Ammon's horn (tissue), 1 donor: ENCODE measurements around the gene STRIT1.
"Not testable (repeated sequence)": the region's sequence is repeated elsewhere in the genome, so short reads cannot be mapped to it uniquely, and the experiment has no call there.

Experiments
- DNase-seq: peaks from one replicate; pipeline ENCODE4 v3.0.0-alpha.2; 2016; ENCODE audit warnings: low spot score

Gene STRIT1

GRCh38 chr3:155313300-155313699, 19.8 kb upstream of the STRIT1 start:
- DNase-seq = no peak

- no peak for DNase-seq
Observed at GRCh38 chr3:155312781-155313180, 19.3 kb upstream of the STRIT1 start.

GRCh38 chr3:155309581-155309980, 16.1 kb upstream of the STRIT1 start:
- no peak for DNase-seq

GRCh38 chr3:155308831-155309230, 15.3 kb upstream of the STRIT1 start:
- no peak for DNase-seq

- DNase-seq = no peak
Observed at GRCh38 chr3:155307183-155307582, 13.7 kb upstream of the STRIT1 start.

GRCh38 chr3:155304394-155304793, 10.9 kb upstream of the STRIT1 start:
- no peak for DNase-seq

- DNase-seq = no peak
Observed at GRCh38 chr3:155303540-155304097, 10.1 kb upstream of the STRIT1 start.

GRCh38 chr3:155302891-155303290, 9.4 kb upstream of the STRIT1 start:
- DNase-seq = no peak

GRCh38 chr3:155302481-155302880, 9.0 kb upstream of the STRIT1 start:
- no peak for DNase-seq

- no peak for DNase-seq
Observed at GRCh38 chr3:155297100-155297499, 3.6 kb upstream of the STRIT1 start.

GRCh38 chr3:155296413-155296812, 2.9 kb upstream of the STRIT1 start:
- no peak for DNase-seq

- DNase-seq = no peak
Observed at GRCh38 chr3:155292693-155293092, 790 bp downstream of the STRIT1 start.

- no peak for DNase-seq
Observed at GRCh38 chr3:155292133-155292532, 1.4 kb downstream of the STRIT1 start.

GRCh38 chr3:155286736-155287135, 6.7 kb downstream of the STRIT1 start:
- no peak for DNase-seq

- DNase-seq = no peak
Observed at GRCh38 chr3:155285936-155286335, 7.5 kb downstream of the STRIT1 start.

- no peak for DNase-seq
Observed at GRCh38 chr3:155283092-155284056, 10.1 kb downstream of the STRIT1 start.

GRCh38 chr3:155282385-155283091, 10.9 kb downstream of the STRIT1 start:
- DNase-seq = no peak

- DNase-seq = no peak
Observed at GRCh38 chr3:155281912-155282311, 11.6 kb downstream of the STRIT1 start.

GRCh38 chr3:155276089-155276488, 17.4 kb downstream of the STRIT1 start:
- DNase-seq = not testable (repeated sequence)

GRCh38 chr3:155275159-155275754, 18.2 kb downstream of the STRIT1 start:
- not testable (repeated sequence) for DNase-seq

- not testable (repeated sequence) for DNase-seq
Observed at GRCh38 chr3:155274435-155274834, 19.0 kb downstream of the STRIT1 start.

GRCh38 chr3:155271343-155271613, 22.2 kb downstream of the STRIT1 start:
- DNase-seq = no peak
